Effector memory CD4-positive, alpha-beta T cell (primary cell): ENCODE measurements around the gene ADAMTSL5.
A peak's percentile ranks its signal among the peaks of the same experiment; 100 is the strongest.

Experiments used
- DNase-seq, 3 donors: peaks; one replicate each; pipeline ENCODE4 v3.0.0-alpha.2; 2020
- H3K27ac ChIP-seq: 2 replicates; pipeline ENCODE4 v1.7.0; 2013; ENCODE audit warnings: mild to moderate bottlenecking, low read length, moderate library complexity; ENCODE audit not compliant: insufficient read depth, poor library complexity, severe bottlenecking
- H3K27me3 ChIP-seq: replicated peaks from 2 replicates; pipeline ENCODE4 v1.7.0; 2013; ENCODE audit warnings: mild to moderate bottlenecking, low read length; ENCODE audit not compliant: insufficient read depth, control insufficient read depth, poor library complexity, severe bottlenecking
- H3K36me3 ChIP-seq: 2 replicates; pipeline ENCODE4 v1.7.0; 2013; ENCODE audit warnings: mild to moderate bottlenecking, low read length, moderate library complexity; ENCODE audit not compliant: control insufficient read depth, insufficient read depth
- H3K4me1 ChIP-seq: 2 replicates; pipeline ENCODE4 v1.7.0; 2013; ENCODE audit warnings: low read length, mild to moderate bottlenecking; ENCODE audit not compliant: control insufficient read depth, insufficient read depth, poor library complexity, severe bottlenecking
- H3K4me3 ChIP-seq: 2 replicates; pipeline ENCODE4 v1.7.0; 2013; ENCODE audit warnings: low read length, low read depth, mild to moderate bottlenecking; ENCODE audit not compliant: insufficient read depth, poor library complexity, severe bottlenecking
- H3K9me3 ChIP-seq: 2 replicates; pipeline ENCODE4 v1.7.0; 2013; ENCODE audit warnings: mild to moderate bottlenecking, low read length, moderate library complexity; ENCODE audit not compliant: control insufficient read depth

The ADAMTSL5 gene

GRCh38 chr19:1513499-1514294 lies 878 bp upstream of the ADAMTSL5 start:
- Histone ChIP-seq H3K27me3 (no peaks in the 10 kb centered on the region), H3K27ac (no peak overlapping the region), H3K36me3 (no peaks in the 10 kb centered on the region), H3K9me3 (no peaks in the 10 kb centered on the region), H3K4me3 (peak overlapping the region; percentile 54), H3K4me1 (peaks cover 8% of the 10 kb centered on the region)
- peak; percentile 36 to 52 (median 43) for DNase-seq

GRCh38 chr19:1511318-1512317 lies 1.2 kb downstream of the ADAMTSL5 start:
- H3K9me3 ChIP-seq, result no peaks in the 10 kb centered on the region
- no peaks in the 10 kb centered on the region for H3K36me3 ChIP-seq
- DNase-seq, result no peak
- peaks cover 15% of the 10 kb centered on the region for H3K4me1 ChIP-seq
- no peaks in the 10 kb centered on the region for H3K27me3 ChIP-seq
- no peak overlapping the region for H3K27ac ChIP-seq
- no peak overlapping the region for H3K4me3 ChIP-seq

- DNase-seq, result no peak
- Histone ChIP-seq H3K4me3 (no peak overlapping the region), H3K27me3 (no peaks in the 10 kb centered on the region), H3K9me3 (no peaks in the 10 kb centered on the region), H3K36me3 (no peaks in the 10 kb centered on the region), H3K4me1 (peaks cover 15% of the 10 kb centered on the region), H3K27ac (no peak overlapping the region)
These were observed 2.0 kb downstream of the ADAMTSL5 start for GRCh38 chr19:1510807-1511206.

DNA sequence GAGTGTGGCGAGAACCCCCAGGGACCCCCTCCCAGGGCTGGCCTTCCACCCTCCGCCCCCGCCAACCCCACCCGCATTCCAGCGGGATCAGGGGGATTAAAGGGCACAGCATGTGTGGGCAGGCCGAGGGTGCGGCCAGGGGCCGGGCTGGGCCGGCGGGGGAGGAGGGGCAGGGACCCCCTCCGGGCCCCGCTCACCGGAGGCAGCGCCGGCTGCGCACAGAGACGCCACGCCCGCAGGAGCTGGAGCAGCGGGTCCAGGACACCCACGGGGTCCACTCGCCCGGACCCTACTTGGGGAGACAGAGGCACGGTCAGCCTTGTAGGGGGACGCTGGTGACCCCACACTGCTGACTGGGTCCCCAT lies 2.4 kb downstream of the ADAMTSL5 start:
- Histone ChIP-seq H3K9me3 (no peaks in the 10 kb centered on the region), H3K36me3 (no peaks in the 10 kb centered on the region), H3K27ac (no peak overlapping the region), H3K4me3 (no peak overlapping the region), H3K4me1 (peaks cover 15% of the 10 kb centered on the region), H3K27me3 (no peaks in the 10 kb centered on the region)
- no peak for DNase-seq

- Histone ChIP-seq H3K27me3 (no peaks in the 10 kb centered on the region), H3K4me1 (peaks cover 15% of the 10 kb centered on the region), H3K27ac (no peak overlapping the region), H3K4me3 (no peak overlapping the region), H3K9me3 (no peaks in the 10 kb centered on the region), H3K36me3 (no peaks in the 10 kb centered on the region)
- no peak for DNase-seq
These were observed 3.0 kb downstream of the ADAMTSL5 start for GRCh38 chr19:1509602-1510441.

DNA sequence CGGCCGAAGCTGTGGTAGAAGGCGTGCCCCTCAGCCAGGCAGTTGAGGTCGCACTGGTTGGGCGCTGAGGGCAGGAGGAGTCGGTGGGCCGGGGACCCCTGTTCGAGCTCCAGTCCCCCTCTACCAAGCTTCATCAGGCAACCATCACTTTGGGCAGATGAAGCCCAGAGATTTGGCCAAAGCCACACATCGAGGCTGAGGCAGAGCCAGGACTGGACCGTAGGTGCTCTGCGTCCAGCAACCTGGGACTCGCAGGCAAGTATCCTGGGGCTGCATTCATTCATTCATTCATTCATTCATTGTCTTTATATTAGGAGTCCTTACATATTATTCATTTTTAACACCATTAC lies 4.3 kb downstream of the ADAMTSL5 start:
- Histone ChIP-seq H3K36me3 (no peaks in the 10 kb centered on the region), H3K27me3 (no peaks in the 10 kb centered on the region), H3K27ac (no peak overlapping the region), H3K4me1 (peaks cover 11% of the 10 kb centered on the region), H3K9me3 (no peaks in the 10 kb centered on the region), H3K4me3 (no peak overlapping the region)
- no peak for DNase-seq

DNA sequence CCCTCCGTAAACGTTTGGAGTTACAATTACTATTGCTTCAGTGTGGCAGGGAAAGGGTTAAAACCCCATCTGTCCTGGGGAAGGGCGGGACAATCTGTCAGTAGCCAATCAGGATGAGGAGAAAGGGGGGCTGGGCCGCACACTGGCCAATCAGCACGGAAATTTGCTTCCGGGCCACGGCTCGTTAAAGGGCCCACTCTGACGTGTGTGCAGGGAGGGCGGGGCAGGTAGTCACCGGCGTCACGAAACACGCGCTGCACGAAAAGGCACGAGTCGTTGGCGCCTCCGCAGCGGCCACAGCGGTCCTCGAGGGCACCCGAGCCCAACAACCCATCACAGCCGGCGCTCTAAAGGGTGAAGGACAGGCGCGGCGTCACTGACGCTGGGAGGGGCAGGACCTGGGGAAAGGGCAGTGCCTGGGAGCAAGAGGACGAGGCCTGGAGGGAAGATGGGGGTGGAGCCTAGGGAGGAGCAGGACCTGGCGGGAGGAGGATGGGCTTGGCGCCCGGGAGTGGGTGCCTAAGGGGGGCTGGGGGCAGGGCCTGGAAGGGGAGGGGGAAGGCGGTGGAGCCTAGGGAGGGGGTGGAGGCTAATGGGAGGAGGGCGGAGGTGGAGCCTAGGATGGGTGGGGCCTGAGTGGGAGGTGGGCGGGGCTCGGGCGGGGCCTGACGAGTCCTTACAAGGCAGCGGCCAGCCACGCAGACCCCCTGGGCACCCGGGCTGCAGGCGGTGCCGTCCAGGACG lies 4.9 kb downstream of the ADAMTSL5 start:
- Histone ChIP-seq H3K27ac (peak overlapping the region; percentile 29), H3K27me3 (peaks cover 5% of the 10 kb centered on the region), H3K9me3 (no peaks in the 10 kb centered on the region), H3K36me3 (no peaks in the 10 kb centered on the region), H3K4me3 (peak overlapping the region; percentile 14), H3K4me1 (peaks cover 7% of the 10 kb centered on the region)
- peak; percentile 84 to 86 (median 86) for DNase-seq

DNA sequence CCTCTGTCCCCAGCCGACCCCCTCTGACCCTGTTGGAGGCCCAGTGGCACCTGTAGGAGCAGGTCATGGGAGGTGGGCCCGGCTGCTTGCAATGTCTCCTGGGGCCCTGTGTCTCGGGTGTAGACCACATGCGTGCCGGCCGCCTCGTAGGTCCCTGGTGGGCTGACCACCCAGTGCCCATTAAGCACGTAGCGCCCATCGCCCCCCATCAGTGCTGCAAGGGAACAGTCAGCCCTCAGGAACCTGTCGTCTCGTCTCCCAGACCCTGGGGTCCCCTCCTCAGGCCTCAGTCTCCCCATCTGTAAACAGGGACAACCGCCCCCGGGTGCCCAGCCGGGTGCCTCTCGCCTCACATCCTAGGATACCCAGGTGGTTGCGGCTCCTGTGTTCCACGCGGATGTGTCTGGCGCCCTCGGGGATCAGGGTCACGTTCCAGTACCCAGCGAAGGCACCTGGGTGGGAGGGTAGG lies 5.6 kb downstream of the ADAMTSL5 start:
- peak overlapping the region; percentile 29 for H3K27ac ChIP-seq
- peaks cover 7% of the 10 kb centered on the region for H3K4me1 ChIP-seq
- H3K27me3 ChIP-seq, result peaks cover 5% of the 10 kb centered on the region

More for the DNA sequence above, 5.6 kb downstream of the ADAMTSL5 start:
- Histone ChIP-seq H3K9me3 (no peaks in the 10 kb centered on the region), H3K4me3 (peak overlapping the region; percentile 14), H3K36me3 (no peaks in the 10 kb centered on the region)
- DNase-seq, result no peak
